GM23248 (cell line): Measurements from ENCODE around the gene OMA1.

Source experiments
- EZH2 ChIP-seq: fragments of 200-600 bp; sonication (generic); IDR thresholded peaks from 2 replicates; pipeline ENCODE4 v1.6.1; 2018; ENCODE audit warnings: antibody characterized with exemption, mild to moderate bottlenecking; ENCODE audit not compliant: insufficient read depth, poor library complexity, severe bottlenecking
- EZH2phosphoT487 ChIP-seq: fragments of 200-600 bp; sonication (generic); IDR thresholded peaks from 2 replicates; pipeline ENCODE4 v1.6.1; 2018; ENCODE audit warnings: antibody characterized with exemption, moderate library complexity, mild to moderate bottlenecking, low read depth; ENCODE audit not compliant: insufficient read depth

GRCh38 chr1:58480191-58480590 lies 66.3 kb downstream of the OMA1 start:
- TF ChIP-seq EZH2, result no peak
- TF ChIP-seq EZH2phosphoT487, result no peak
